Measurements from ENCODE around the gene IGF2R. TPM values are rescaled to one million over a fixed set of nuclear protein-coding genes. Genes with fewer than 3 reads are reported as not detected.
"Not testable (repeated sequence)": the region's sequence is repeated elsewhere in the genome, so short reads cannot be mapped to it uniquely, and the experiment has no call there.

Gene IGF2R
- total and polyA plus RNA-seq, 9 donors: 29.3 to 116 (median 49.2) TPM

GRCh38 chr6:160110586-160111123 lies 141.8 kb downstream of the IGF2R start:
- DNase-seq: no peak
- Histone ChIP-seq H3K27me3 (no peaks in the 10 kb centered on the region), H3K4me3 (no peak overlapping the region), H3K27ac (no peak overlapping the region), H3K4me1 (ENCODE audit: insufficient read depth) (no peaks in the 10 kb centered on the region), H3K36me3 (no peaks in the 10 kb centered on the region), H3K9me3 (no peaks in the 10 kb centered on the region)
- no peak for TF ChIP-seq CTCF (IDR thresholded peaks at IDR 0.05)
- TF ChIP-seq POLR2A (IDR thresholded peaks at IDR 0.05): no peak
- TF ChIP-seq EP300 (IDR thresholded peaks at IDR 0.05): no peak
- intact Hi-C loops (cut with DNase I): no loop called here

- intact Hi-C loops (cut with DNase I): no loop called here
- no peak for DNase-seq
- H3K9me3 ChIP-seq: no peaks in the 10 kb centered on the region
- H3K4me1 ChIP-seq (ENCODE audit: insufficient read depth): no peaks in the 10 kb centered on the region
- WGBS, 3 donors: 79 to 89% (median 87%) methylated on average over 4 of the region's 4 CpGs
- no peak overlapping the region for H3K4me3 ChIP-seq
- H3K27me3 ChIP-seq: no peaks in the 10 kb centered on the region
- H3K36me3 ChIP-seq: no peaks in the 10 kb centered on the region
- H3K27ac ChIP-seq: no peak overlapping the region
- TF ChIP-seq CTCF (IDR thresholded peaks at IDR 0.05) (no peak), POLR2A (IDR thresholded peaks at IDR 0.05) (no peak), EP300 (IDR thresholded peaks at IDR 0.05) (no peak)
Measured at GRCh38 chr6:160111806-160112205, 142.9 kb downstream of the IGF2R start.

- H3K36me3 ChIP-seq: no peaks in the 10 kb centered on the region
- WGBS, 3 donors: 88 to 93% (median 91%) methylated on average over 6 of the region's 6 CpGs
- H3K4me3 ChIP-seq: no peak overlapping the region
- intact Hi-C loops (cut with DNase I): no loop called here
- H3K27me3 ChIP-seq: no peaks in the 10 kb centered on the region
- TF ChIP-seq CTCF (IDR thresholded peaks at IDR 0.05) (no peak), POLR2A (IDR thresholded peaks at IDR 0.05) (no peak), EP300 (IDR thresholded peaks at IDR 0.05) (no peak)
- H3K27ac ChIP-seq: no peak overlapping the region
- no peaks in the 10 kb centered on the region for H3K4me1 ChIP-seq (ENCODE audit: insufficient read depth)
- H3K9me3 ChIP-seq: no peaks in the 10 kb centered on the region
- DNase-seq: no peak
Measured at GRCh38 chr6:160112628-160113299, 143.9 kb downstream of the IGF2R start.

- H3K4me3 ChIP-seq; H3K4me1 ChIP-seq (ENCODE audit: insufficient read depth); H3K27ac ChIP-seq; H3K27me3 ChIP-seq; H3K36me3 ChIP-seq; intact Hi-C loops (cut with DNase I); DNase-seq; H3K9me3 ChIP-seq: not testable (repeated sequence)
- 95 to 97% (median 97%) methylated on average over 28 to 29 of the region's 29 CpGs for WGBS, 3 donors
Measured at GRCh38 chr6:160114536-160114935, 145.7 kb downstream of the IGF2R start.

GRCh38 chr6:160115421-160115820 lies 146.5 kb downstream of the IGF2R start:
- no peaks in the 10 kb centered on the region for H3K9me3 ChIP-seq
- TF ChIP-seq EP300 (IDR thresholded peaks at IDR 0.05): no peak
- H3K4me3 ChIP-seq: no peak overlapping the region
- intact Hi-C loops (cut with DNase I): no loop called here
- H3K36me3 ChIP-seq: no peaks in the 10 kb centered on the region
- no peaks in the 10 kb centered on the region for H3K27me3 ChIP-seq
- no peak overlapping the region for H3K27ac ChIP-seq
- 97 to 98% (median 97%) methylated on average over 3 of the region's 3 CpGs for WGBS, 3 donors
- no peaks in the 10 kb centered on the region for H3K4me1 ChIP-seq (ENCODE audit: insufficient read depth)
- DNase-seq: no peak
